Endothelial cell of umbilical vein (primary cell): ENCODE results near the gene CLSTN1. TPM values are rescaled to one million over a fixed set of nuclear protein-coding genes. Genes with fewer than 3 reads are reported as not detected.

Source experiments
- BruUV-seq: library from RNA; stranded (reverse); fragments of 400-500 nt; replicated peaks from 2 replicates; lab custom pipeline; 2021; lab: Mats Ljungman, UMichigan
- CTCF ChIA-PET: fragments of 300-600, 350-600 bp; sonication (Branson Sonifier 250); formaldehyde crosslinking; loops from one replicate; lab custom pipeline; 2021; ENCODE audit warnings: antibody characterized with exemption, inconsistent platforms; lab: Charles Lee
- POLR2A ChIA-PET: fragments of 300-600, 350-600 bp; sonication (Branson Sonifier 250); formaldehyde crosslinking; loops from one replicate; lab custom pipeline; 2021; ENCODE audit warnings: antibody characterized with exemption, inconsistent platforms; lab: Charles Lee
- DNase-seq: peaks from one replicate; pipeline ENCODE4 v3.0.0-alpha.2; 2011; ENCODE audit warnings: low read depth, low spot score
- FAIRE-seq: peaks from 2 replicates; lab custom pipeline; 2011; peaks lifted over from hg19 to GRCh38; lab: Jason Lieb, UNC
- H2AFZ ChIP-seq: 2 replicates; pipeline ENCODE4 v1.6.0; 2012; ENCODE audit warnings: low read depth, low read length, control low read depth, inconsistent platforms
- H3K27ac ChIP-seq: 2 replicates; pipeline ENCODE4 v1.5.1; 2011; ENCODE audit warnings: low read depth, mild to moderate bottlenecking, control low read depth, low read length, moderate library complexity; ENCODE audit not compliant: insufficient read depth
- H3K27me3 ChIP-seq, 2 experiments: 2 replicates each; pipeline versions ENCODE4 v1.6.0 to v1.6.1; 2011; ENCODE audit warnings: low read length in 2 of 2, mixed read lengths in 1 of 2; ENCODE audit not compliant: control insufficient read depth in 2 of 2, insufficient read depth in 2 of 2
- H3K36me3 ChIP-seq, 2 experiments: 2 replicates in 1 of 2; 3 replicates in 1 of 2; pipeline ENCODE4 v1.5.1; 2011; ENCODE audit warnings: low read length in 2 of 2, mild to moderate bottlenecking in 1 of 2, moderate library complexity in 1 of 2; ENCODE audit not compliant: control insufficient read depth in 2 of 2, insufficient read depth in 2 of 2; ENCODE audit errors: extremely low read depth in 1 of 2
- H3K4me1 ChIP-seq: 3 replicates; pipeline ENCODE4 v1.5.1; 2011; ENCODE audit warnings: mild to moderate bottlenecking, low read length; ENCODE audit not compliant: control insufficient read depth, insufficient read depth; ENCODE audit errors: extremely low read depth
- H3K4me2 ChIP-seq: 2 replicates; pipeline ENCODE4 v1.6.1; 2011; ENCODE audit warnings: low read length, control low read depth, mixed read lengths; ENCODE audit not compliant: insufficient read depth
- H3K4me3 ChIP-seq, 3 experiments: fragments of 200-600 bp in 1 of 3; sonication (generic), shearing (Covaris generic) in 1 of 3; replicated peaks in 1 of 3; 2 replicates each; pipeline ENCODE4 v1.5.1; 2011 to 2016; ENCODE audit warnings: control low read depth in 3 of 3, low read length in 3 of 3, mild to moderate bottlenecking in 2 of 3, inconsistent platforms in 1 of 3, low read depth in 1 of 3, moderate library complexity in 1 of 3; ENCODE audit not compliant: insufficient read depth in 1 of 3
- H3K79me2 ChIP-seq: 2 replicates; pipeline ENCODE4 v1.6.0; 2012; ENCODE audit warnings: low read length, inconsistent platforms; ENCODE audit not compliant: control insufficient read depth, insufficient read depth
- H3K9ac ChIP-seq: replicated peaks from 2 replicates; pipeline ENCODE3; 2011; ENCODE audit warnings: low read length, control low read depth; ENCODE audit not compliant: insufficient read depth; ENCODE audit errors: extremely low read depth
- H3K9me1 ChIP-seq: replicated peaks from 3 replicates; pipeline ENCODE4 v1.6.0; 2011; ENCODE audit warnings: mild to moderate bottlenecking, low read length; ENCODE audit not compliant: control insufficient read depth, insufficient read depth; ENCODE audit errors: extremely low read depth
- H3K9me3 ChIP-seq: replicated peaks from 2 replicates; pipeline ENCODE4 v1.5.1; 2012; ENCODE audit warnings: low read length, inconsistent platforms; ENCODE audit not compliant: control insufficient read depth, insufficient read depth
- H4K20me1 ChIP-seq: replicated peaks from 2 replicates; pipeline ENCODE3; 2011; ENCODE audit warnings: mild to moderate bottlenecking, low read length; ENCODE audit not compliant: control insufficient read depth, insufficient read depth; ENCODE audit errors: extremely low read depth
- CTCF ChIP-seq, 2 donors: IDR thresholded peaks; 1 replicate in 1 of 2; 2 replicates in 1 of 2; pipeline ENCODE4 v1.5.1; 2011; ENCODE audit warnings: low read length in 2 of 2, mild to moderate bottlenecking in 2 of 2, moderate library complexity in 2 of 2, control low read depth in 1 of 2, inconsistent platforms in 1 of 2, low read depth in 1 of 2; ENCODE audit not compliant: insufficient read depth in 1 of 2; ENCODE audit errors: extremely low read depth in 1 of 2
- EZH2 ChIP-seq: IDR thresholded peaks from 2 replicates; pipeline ENCODE4 v1.6.1; 2012; ENCODE audit warnings: borderline replicate concordance, low read depth, mild to moderate bottlenecking, moderate library complexity, low read length, inconsistent platforms; ENCODE audit not compliant: severe bottlenecking
- FOS ChIP-seq: IDR thresholded peaks from 2 replicates; pipeline ENCODE4 v1.6.1; 2011; ENCODE audit warnings: mild to moderate bottlenecking, low read length, moderate library complexity, borderline replicate concordance; ENCODE audit not compliant: insufficient read depth
- GATA2 ChIP-seq: IDR thresholded peaks from 2 replicates; pipeline ENCODE4 v1.7.0; 2011; ENCODE audit warnings: low read depth, mild to moderate bottlenecking, moderate library complexity, mixed read lengths, low read length; ENCODE audit not compliant: insufficient read length, insufficient read depth
- JUN ChIP-seq: IDR thresholded peaks from 2 replicates; pipeline ENCODE4 v1.6.1; 2011; ENCODE audit warnings: borderline replicate concordance, low read depth; ENCODE audit not compliant: insufficient read length, insufficient read depth
- MAX ChIP-seq: IDR thresholded peaks from 2 replicates; pipeline ENCODE4 v1.6.1; 2011; ENCODE audit not compliant: insufficient read depth, insufficient read length
- MYC ChIP-seq: IDR thresholded peaks from one replicate; pipeline ENCODE4 v1.6.1; 2011; ENCODE audit warnings: mild to moderate bottlenecking, low read depth, low read length
- POLR2A ChIP-seq: IDR thresholded peaks from 2 replicates; pipeline ENCODE4 v1.6.1; 2012; ENCODE audit warnings: low read depth, mild to moderate bottlenecking, control low read depth, low read length
- POLR2AphosphoS5 ChIP-seq: IDR thresholded peaks from 2 replicates; pipeline ENCODE4 v1.6.1; 2012; ENCODE audit warnings: low read depth, mild to moderate bottlenecking, control low read depth, low read length, moderate library complexity; ENCODE audit not compliant: insufficient read depth
- dilution Hi-C: fragments of 300-500 bp; cut with MboI; formaldehyde crosslinking; loops from one replicate; pipeline ENCODE4 v1.15.0; 2019; ENCODE audit warnings: low sequenced_read_pairs; ENCODE audit not compliant: extremely low pct_ligation_motif_present
- intact Hi-C: fragments of 100-400 bp; cut with micrococcal nuclease; formaldehyde crosslinking; loops from one replicate; pipeline ENCODE4 v1.10.0; 2022
- polyA plus RNA-seq, 4 experiments: library from polyadenylated mRNA; depleted of rRNA in 3 of 4; stranded (reverse) in 3 of 4; unstranded in 1 of 4; fragments of >200 nt; gene quantifications; 2 replicates each; pipeline versions ENCODE4 v1.2.1 to v1.2.3, GENCODE V29; 2011 to 2012; ENCODE audit warnings: missing spikeins in 1 of 4
- total RNA-seq: library from RNA; stranded (reverse); gene quantifications from 2 replicates; pipeline ENCODE4 v1.2.3, GENCODE V29; 2021

The CLSTN1 gene
- total and polyA plus RNA-seq, 2 donors (not counting 3 experiments of a cell fraction or from before 2014, with no cell fraction given), result 49.1 to 130 TPM

- no peak overlapping the region for H3K9ac ChIP-seq
- H3K36me3 ChIP-seq, result no peaks in the 10 kb centered on the region
- no peak for FAIRE-seq
- no peaks in the 10 kb centered on the region for H3K4me1 ChIP-seq
- intact Hi-C loops (no loop called here), dilution Hi-C loops (no loop called here)
- peaks cover 2% of the 10 kb centered on the region for H4K20me1 ChIP-seq
- DNase-seq, result no peak
- H3K27me3 ChIP-seq, result no peaks in the 10 kb centered on the region
- H3K9me1 ChIP-seq, result no peaks in the 10 kb centered on the region
- no peaks in the 10 kb centered on the region for H3K9me3 ChIP-seq
- no peak overlapping the region for H2AFZ ChIP-seq
- H3K27ac ChIP-seq, result no peak overlapping the region
- BruUV-seq, result no TSS peak
- no peak overlapping the region for H3K4me2 ChIP-seq
- TF ChIP-seq POLR2AphosphoS5, result no peak
- TF ChIP-seq MYC, result no peak
- no peak for TF ChIP-seq FOS
- TF ChIP-seq MAX, result no peak
- TF ChIP-seq EZH2, result no peak
- no peak overlapping the region for H3K4me3 ChIP-seq
- H3K79me2 ChIP-seq, result peaks cover 50% of the 10 kb centered on the region
- CTCF ChIA-PET, result no interaction called here
- POLR2A ChIA-PET, result no interaction called here
These were observed 36.1 kb downstream of the CLSTN1 start for GRCh38 chr1:9787702-9788101.

GRCh38 chr1:9785406-9785805 is 38.4 kb downstream of the CLSTN1 start:
- no peaks in the 10 kb centered on the region for H3K27me3 ChIP-seq
- no peak for FAIRE-seq
- no TSS peak for BruUV-seq
- ChIA-PET POLR2A (no interaction called here), CTCF (interaction anchor here (1.0 to 4.1 kb wide), 13 partner anchors 12 to 157 kb away, joined by 3 to 82 read pairs (median 10); partner anchors contain the start of genes LZIC and NMNAT1)
- no peak overlapping the region for H3K4me2 ChIP-seq
- TF ChIP-seq FOS, result no peak
- no peak for TF ChIP-seq POLR2A
- no peak for TF ChIP-seq CTCF (IDR thresholded peaks at IDR 0.05; ENCODE audit: extremely low read depth in 1 of 2, insufficient read depth in 1 of 2, low read depth in 1 of 2, low read length in 2 of 2)
- no peak for TF ChIP-seq MYC
- TF ChIP-seq GATA2, result no peak
- TF ChIP-seq MAX, result no peak
- TF ChIP-seq JUN, result no peak
- no peak for TF ChIP-seq POLR2AphosphoS5
- TF ChIP-seq EZH2, result no peak
- no peak overlapping the region for H2AFZ ChIP-seq
- no peaks in the 10 kb centered on the region for H3K9me1 ChIP-seq
- no peak overlapping the region for H3K27ac ChIP-seq
- no peak overlapping the region for H3K4me3 ChIP-seq
- H4K20me1 ChIP-seq, result peaks cover 2% of the 10 kb centered on the region
- no peak overlapping the region for H3K9ac ChIP-seq
- no peak for DNase-seq
- no peaks in the 10 kb centered on the region for H3K9me3 ChIP-seq
- intact Hi-C loops (loop anchor here (2.0 kb wide), 2 partner anchors 37 to 157 kb away; partner anchors contain the start of genes CLSTN1, LZIC and NMNAT1), dilution Hi-C loops (no loop called here)
- peaks cover 4% of the 10 kb centered on the region for H3K4me1 ChIP-seq
- no peaks in the 10 kb centered on the region for H3K36me3 ChIP-seq
- peaks cover 40% of the 10 kb centered on the region for H3K79me2 ChIP-seq
